Neural cell (in vitro differentiated cells): ENCODE data around the gene FAM241A.

Experiments
- EP300 ChIP-seq: fragments of 450-650 bp; conservative IDR thresholded peaks from 2 replicates; pipeline ENCODE4 v1.6.1; 2014; ENCODE audit warnings: antibody characterized with exemption, mild to moderate bottlenecking, moderate library complexity; ENCODE audit not compliant: poor library complexity, severe bottlenecking
- EZH2 ChIP-seq: fragments of 200-600, 300-800 bp; shearing (Covaris generic), sonication (generic); IDR thresholded peaks from 2 replicates; pipeline ENCODE4 v1.6.1; 2014; ENCODE audit warnings: antibody characterized with exemption, low read length, borderline replicate concordance, mild to moderate bottlenecking; ENCODE audit not compliant: insufficient read depth, poor library complexity, severe bottlenecking
- MXI1 ChIP-seq: fragments of 450-650 bp; conservative IDR thresholded peaks from 2 replicates; pipeline ENCODE4 v1.6.1; 2014; ENCODE audit warnings: antibody characterized with exemption, mild to moderate bottlenecking; ENCODE audit not compliant: poor library complexity, severe bottlenecking
- POLR2AphosphoS5 ChIP-seq: IDR thresholded peaks from 2 replicates; pipeline ENCODE4 v1.6.1; 2012
- RAD21 ChIP-seq: fragments of 450-650 bp; conservative IDR thresholded peaks from 2 replicates; pipeline ENCODE4 v1.6.1; 2014; ENCODE audit warnings: antibody characterized with exemption, mild to moderate bottlenecking, moderate library complexity
- SMC3 ChIP-seq: fragments of 450-650 bp; conservative IDR thresholded peaks from 2 replicates; pipeline ENCODE4 v1.6.1; 2014; ENCODE audit warnings: antibody characterized with exemption, mild to moderate bottlenecking, moderate library complexity; ENCODE audit not compliant: poor library complexity
- TAF1 ChIP-seq: IDR thresholded peaks from 2 replicates; pipeline ENCODE4 v1.6.1; 2012; ENCODE audit warnings: low read depth
- TF ChIP-seq, protein P1 (sequence below): fragments of 450-650 bp; IDR thresholded peaks from 2 replicates; pipeline ENCODE4 v1.5.1; 2014; ENCODE audit warnings: antibody characterized with exemption, mild to moderate bottlenecking, moderate library complexity; ENCODE audit not compliant: poor library complexity, severe bottlenecking
- TF ChIP-seq, protein P2 (sequence below): IDR thresholded peaks from 2 replicates; pipeline ENCODE4 v1.6.1; 2012; ENCODE audit warnings: borderline replicate concordance

DNA sequence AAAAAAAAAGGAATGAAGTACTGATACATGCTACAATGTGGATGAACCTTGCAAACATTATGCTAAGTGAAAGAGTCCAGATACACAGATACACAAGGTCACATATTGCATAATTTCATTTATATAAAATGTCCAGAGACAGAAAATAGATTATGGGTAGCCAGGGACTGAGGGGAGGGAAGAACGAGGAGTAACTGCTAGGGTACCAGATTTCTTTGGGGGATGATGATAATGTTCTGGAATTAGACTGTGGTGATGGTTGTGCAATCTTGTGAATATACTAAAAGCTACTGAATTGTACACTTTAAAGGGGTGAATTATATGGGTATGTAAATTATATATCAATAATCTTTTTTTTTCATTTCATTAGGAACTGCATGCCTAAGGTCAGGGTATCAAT is 65.5 kb downstream of the FAM241A start:
- TF ChIP-seq SMC3 (no peak), EZH2 (no peak), POLR2AphosphoS5 (no peak), TAF1 (no peak), MXI1 (no peak), EP300 (no peak), RAD21 (no peak)
- TF ChIP-seq, protein P1, sequence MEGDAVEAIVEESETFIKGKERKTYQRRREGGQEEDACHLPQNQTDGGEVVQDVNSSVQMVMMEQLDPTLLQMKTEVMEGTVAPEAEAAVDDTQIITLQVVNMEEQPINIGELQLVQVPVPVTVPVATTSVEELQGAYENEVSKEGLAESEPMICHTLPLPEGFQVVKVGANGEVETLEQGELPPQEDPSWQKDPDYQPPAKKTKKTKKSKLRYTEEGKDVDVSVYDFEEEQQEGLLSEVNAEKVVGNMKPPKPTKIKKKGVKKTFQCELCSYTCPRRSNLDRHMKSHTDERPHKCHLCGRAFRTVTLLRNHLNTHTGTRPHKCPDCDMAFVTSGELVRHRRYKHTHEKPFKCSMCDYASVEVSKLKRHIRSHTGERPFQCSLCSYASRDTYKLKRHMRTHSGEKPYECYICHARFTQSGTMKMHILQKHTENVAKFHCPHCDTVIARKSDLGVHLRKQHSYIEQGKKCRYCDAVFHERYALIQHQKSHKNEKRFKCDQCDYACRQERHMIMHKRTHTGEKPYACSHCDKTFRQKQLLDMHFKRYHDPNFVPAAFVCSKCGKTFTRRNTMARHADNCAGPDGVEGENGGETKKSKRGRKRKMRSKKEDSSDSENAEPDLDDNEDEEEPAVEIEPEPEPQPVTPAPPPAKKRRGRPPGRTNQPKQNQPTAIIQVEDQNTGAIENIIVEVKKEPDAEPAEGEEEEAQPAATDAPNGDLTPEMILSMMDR: no peak
- TF ChIP-seq, protein P2, sequence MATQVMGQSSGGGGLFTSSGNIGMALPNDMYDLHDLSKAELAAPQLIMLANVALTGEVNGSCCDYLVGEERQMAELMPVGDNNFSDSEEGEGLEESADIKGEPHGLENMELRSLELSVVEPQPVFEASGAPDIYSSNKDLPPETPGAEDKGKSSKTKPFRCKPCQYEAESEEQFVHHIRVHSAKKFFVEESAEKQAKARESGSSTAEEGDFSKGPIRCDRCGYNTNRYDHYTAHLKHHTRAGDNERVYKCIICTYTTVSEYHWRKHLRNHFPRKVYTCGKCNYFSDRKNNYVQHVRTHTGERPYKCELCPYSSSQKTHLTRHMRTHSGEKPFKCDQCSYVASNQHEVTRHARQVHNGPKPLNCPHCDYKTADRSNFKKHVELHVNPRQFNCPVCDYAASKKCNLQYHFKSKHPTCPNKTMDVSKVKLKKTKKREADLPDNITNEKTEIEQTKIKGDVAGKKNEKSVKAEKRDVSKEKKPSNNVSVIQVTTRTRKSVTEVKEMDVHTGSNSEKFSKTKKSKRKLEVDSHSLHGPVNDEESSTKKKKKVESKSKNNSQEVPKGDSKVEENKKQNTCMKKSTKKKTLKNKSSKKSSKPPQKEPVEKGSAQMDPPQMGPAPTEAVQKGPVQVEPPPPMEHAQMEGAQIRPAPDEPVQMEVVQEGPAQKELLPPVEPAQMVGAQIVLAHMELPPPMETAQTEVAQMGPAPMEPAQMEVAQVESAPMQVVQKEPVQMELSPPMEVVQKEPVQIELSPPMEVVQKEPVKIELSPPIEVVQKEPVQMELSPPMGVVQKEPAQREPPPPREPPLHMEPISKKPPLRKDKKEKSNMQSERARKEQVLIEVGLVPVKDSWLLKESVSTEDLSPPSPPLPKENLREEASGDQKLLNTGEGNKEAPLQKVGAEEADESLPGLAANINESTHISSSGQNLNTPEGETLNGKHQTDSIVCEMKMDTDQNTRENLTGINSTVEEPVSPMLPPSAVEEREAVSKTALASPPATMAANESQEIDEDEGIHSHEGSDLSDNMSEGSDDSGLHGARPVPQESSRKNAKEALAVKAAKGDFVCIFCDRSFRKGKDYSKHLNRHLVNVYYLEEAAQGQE: no peak
